T-cell (primary cell): ENCODE measurements around the gene C2orf81. TPM values are rescaled to one million over a fixed set of nuclear protein-coding genes. Genes with fewer than 3 reads are reported as not detected.
"Not testable (repeated sequence)": the region's sequence is repeated elsewhere in the genome, so short reads cannot be mapped to it uniquely, and the experiment has no call there.

Source experiments
- ATAC-seq, 4 experiments: fragments of 200-7000 bp in 3 of 4; fragments of 150-1000 bp in 1 of 4; cut with Tn5 transposase; replicated peaks in 1 of 4; 1 replicate in 3 of 4; 2 replicates in 1 of 4; pipeline ENCODE4 v1.10.0; 2021; ENCODE audit warnings: moderate library complexity in 3 of 4, mild to moderate bottlenecking in 2 of 4, moderate number of reproducible peaks in 1 of 4
- CTCF ChIA-PET, 2 donors: fragments of 300-600 bp; sonication (Branson Sonifier 250); formaldehyde crosslinking; loops; one replicate each; lab custom pipeline; 2022; ENCODE audit warnings: antibody characterized with exemption in 2 of 2; lab: Charles Lee
- POLR2A ChIA-PET, 2 donors: fragments of 300-600 bp; sonication (Branson Sonifier 250); formaldehyde crosslinking; loops; one replicate each; lab custom pipeline; 2022; ENCODE audit warnings: antibody characterized with exemption in 2 of 2; lab: Charles Lee
- DNase-seq, 35 experiments: peaks; one replicate each; pipeline versions ENCODE4 v3.0.0 to v3.0.0-alpha.2; 2013 to 2023
- H3K27ac ChIP-seq: one replicate; pipeline ENCODE4 v1.5.1; 2013; ENCODE audit warnings: low read length
- H3K27me3 ChIP-seq, 2 experiments: replicated peaks in 1 of 2; 1 replicate in 1 of 2; 2 replicates in 1 of 2; pipeline versions ENCODE4 v1.6.1 to v1.7.0; 2013; ENCODE audit warnings: low read length in 1 of 2, mixed read lengths in 1 of 2; ENCODE audit not compliant: control insufficient read depth in 2 of 2, insufficient read depth in 2 of 2; ENCODE audit errors: extremely low read depth in 1 of 2
- H3K36me3 ChIP-seq, 2 donors: 1 replicate in 1 of 2; 2 replicates in 1 of 2; pipeline versions ENCODE4 v1.6.1 to v1.7.0; 2013; ENCODE audit warnings: low read length in 1 of 2; ENCODE audit not compliant: control insufficient read depth in 2 of 2, insufficient read depth in 1 of 2; ENCODE audit errors: extremely low read depth in 1 of 2
- H3K4me1 ChIP-seq, 2 experiments: 1 replicate in 1 of 2; 2 replicates in 1 of 2; pipeline versions ENCODE4 v1.6.1 to v1.7.0; 2013; ENCODE audit warnings: low read length in 2 of 2, mixed read lengths in 1 of 2; ENCODE audit not compliant: insufficient read depth in 2 of 2, control insufficient read depth in 1 of 2; ENCODE audit errors: extremely low read depth in 1 of 2
- H3K4me3 ChIP-seq, 2 donors: 1 replicate in 1 of 2; 2 replicates in 1 of 2; pipeline versions ENCODE4 v1.5.1 to v1.7.0; 2013; ENCODE audit warnings: mild to moderate bottlenecking in 2 of 2, low read length in 1 of 2, moderate library complexity in 1 of 2; ENCODE audit not compliant: control insufficient read depth in 1 of 2; ENCODE audit errors: extremely low read depth in 1 of 2
- H3K9me3 ChIP-seq: 2 replicates; pipeline ENCODE4 v1.7.0; 2013
- H3K27ac Mint-ChIP-seq, 2 donors: one replicate each; pipeline ENCODE4 v1.8.0; 2020 to 2021; ENCODE audit warnings: mild to moderate bottlenecking in 2 of 2, mixed read lengths in 2 of 2
- H3K27me3 Mint-ChIP-seq, 2 donors: one replicate each; pipeline ENCODE4 v1.8.0; 2021 to 2022; ENCODE audit warnings: mixed read lengths in 2 of 2
- H3K36me3 Mint-ChIP-seq: one replicate; pipeline ENCODE4 v1.8.0; 2021; ENCODE audit warnings: mixed read lengths
- H3K4me1 Mint-ChIP-seq, 3 donors: one replicate each; pipeline ENCODE4 v1.8.0; 2020 to 2022; ENCODE audit warnings: mixed read lengths in 3 of 3, mild to moderate bottlenecking in 1 of 3
- H3K4me3 Mint-ChIP-seq, 3 donors: one replicate each; pipeline ENCODE4 v1.8.0; 2020 to 2022; ENCODE audit warnings: mild to moderate bottlenecking in 3 of 3, mixed read lengths in 3 of 3, moderate library complexity in 3 of 3
- H3K9me3 Mint-ChIP-seq, 3 donors: one replicate each; pipeline ENCODE4 v1.8.0; 2020 to 2022; ENCODE audit warnings: mixed read lengths in 3 of 3
- WGBS: methylation state at CpG from one replicate; pipeline ENCODE4 v1.1.5; 2013; ENCODE audit warnings: missing lambda C conversion rate; ENCODE audit not compliant: insufficient coverage; 5-methylcytosine and 5-hydroxymethylcytosine counted together
- total RNA-seq, 35 experiments: library from RNA in 6 of 35; stranded (reverse) in 6 of 35; fragments of 120-200 nt in 1 of 35; gene quantifications; one replicate each; pipeline versions ENCODE4 v1.2.1 to v1.2.4 and lab custom pipeline; 2013 to 2026

C2orf81 gene
- 1 to 10 TPM; 5.0 to 9.5 (median 7.5) TPM for total RNA-seq
- total RNA-seq (2013): 1.9 TPM
- total RNA-seq (lab: John Stamatoyannopoulos, UW): 0 to 0.99 (median 0.21) reads per million in 29 experiments

DNA sequence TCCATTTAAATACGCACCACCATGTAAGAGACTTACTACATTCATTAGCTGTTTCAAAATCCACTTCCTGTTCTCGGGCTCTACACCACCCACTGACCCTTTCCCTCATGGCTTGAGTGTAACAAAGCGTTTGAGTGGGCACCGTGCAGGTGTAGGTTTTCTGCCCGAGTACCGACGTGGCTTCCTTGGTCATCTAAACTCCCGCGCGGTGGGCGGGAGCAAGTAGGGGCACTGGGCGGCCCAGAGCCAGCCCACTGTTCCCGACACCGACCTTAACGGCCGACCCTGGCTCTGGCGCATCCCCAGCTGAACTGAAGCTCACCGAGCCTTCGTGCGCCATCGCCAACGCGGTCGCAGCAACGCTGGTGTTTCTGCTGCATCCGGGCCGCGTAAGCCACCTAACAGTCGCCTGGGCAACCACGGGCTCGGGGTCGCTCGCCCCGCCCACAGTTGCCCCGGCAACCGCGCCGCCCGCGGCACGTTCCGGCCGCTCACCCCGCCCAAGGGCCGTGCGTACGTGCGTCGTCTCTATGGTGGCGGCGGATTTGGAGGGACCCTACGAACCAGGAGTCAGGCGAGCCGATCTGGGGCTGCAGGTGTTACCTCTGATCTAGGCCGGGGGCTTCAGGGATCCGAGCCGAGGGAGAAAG lies at the start of gene C2orf81, which contains the start of gene WDR54:
C2orf81 (minus strand) TSS at position 399 of the 650 bp plus-strand sequence; CDS start at position 340, 59 bp downstream.
WDR54 (plus strand) TSS at position 510 of the 650 bp plus-strand sequence. CDS start 424 bp downstream, outside the sequence.
- H3K27me3 ChIP-seq: no peaks in the 10 kb centered on the region
- peaks cover 0 to 17% of the 10 kb centered on the region in 2 donors for H3K36me3 ChIP-seq
- 1% methylated on average over 52 of the region's 57 CpGs for WGBS
- CTCF ChIA-PET: interaction anchor here in 1 of 2 donors (0.7 to 1.2 kb wide), 6 partner anchors 24 to 225 kb away, joined by 3 to 8 read pairs (median 4); no protein-coding TSS in a partner anchor
- POLR2A ChIA-PET: interaction anchor here (0.5 to 1.0 kb wide), 6 partner anchors 31 to 418 kb away, joined by 3 to 7 read pairs (median 3); partner anchors contain the start of gene WBP1 (in 1 of the 2)
- H3K36me3 Mint-ChIP-seq: peaks cover 11% of the 10 kb centered on the region
- peak within 1 kb of the TSS; percentile 92 to 99 (median 99) for H3K4me3 Mint-ChIP-seq
- H3K4me1 ChIP-seq: peaks cover 9 to 24% of the 10 kb centered on the region in 2 experiments
- H3K4me1 Mint-ChIP-seq: peaks cover 28 to 40% (median 29%) of the 10 kb centered on the region in 3 donors
- no peaks in the 10 kb centered on the region for H3K9me3 Mint-ChIP-seq
- no peaks in the 10 kb centered on the region for H3K9me3 ChIP-seq
- no peaks in the 10 kb centered on the region for H3K27me3 Mint-ChIP-seq
- ATAC-seq (peak; percentile 91 to 97 (median 97)), DNase-seq (peak; percentile 86 to 97 (median 92))
- peak within 1 kb of the TSS; percentile 92 to 100 for H3K4me3 ChIP-seq
- H3K27ac Mint-ChIP-seq: peak within 1 kb of the TSS; percentile 97 to 98
- H3K27ac ChIP-seq: peak within 1 kb of the TSS; percentile 96

GRCh38 chr2:74470742-74471141 lies 49.3 kb upstream of the C2orf81 start:
- 93% methylated on average over 6 of the region's 12 CpGs for WGBS
- POLR2A ChIA-PET: interaction anchor here (0.5 to 1.3 kb wide), 3 partner anchors 8 to 271 kb away, joined by 7 to 14 read pairs (median 7); partner anchors contain the start of gene WBP1 (in 1 of the 2)
- H3K36me3 ChIP-seq: peaks cover 9 to 16% of the 10 kb centered on the region in 2 donors

DNA sequence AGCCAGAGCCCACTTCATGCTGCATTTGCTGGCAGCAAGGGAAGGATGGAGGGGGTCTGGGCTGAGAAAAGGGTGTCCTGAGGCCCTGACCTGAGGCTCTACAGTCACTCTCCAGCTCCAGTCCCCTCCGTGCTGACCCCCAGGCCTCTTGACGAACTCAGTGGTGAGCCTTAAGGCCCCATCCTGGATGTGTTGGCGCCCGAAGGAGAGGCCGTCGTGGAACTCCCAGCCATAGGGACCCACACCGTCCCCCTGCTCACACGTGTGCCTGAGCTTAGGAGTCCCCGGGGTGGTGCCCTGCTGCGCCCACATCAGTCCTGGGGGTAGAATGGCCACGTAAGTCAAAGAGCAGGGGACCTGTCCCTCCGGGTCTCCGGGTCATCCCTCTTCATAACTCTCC lies 43.0 kb upstream of the C2orf81 start:
- Histone ChIP-seq H3K4me1 (peaks cover 9 to 30% of the 10 kb centered on the region in 2 experiments), H3K27ac (peak overlapping the region; percentile 39), H3K27me3 (no peaks in the 10 kb centered on the region), H3K9me3 (no peaks in the 10 kb centered on the region), H3K36me3 (peaks cover 6 to 20% of the 10 kb centered on the region in 2 donors), H3K4me3 (peak overlapping the region; percentile 72 to 80)
- H3K27me3 Mint-ChIP-seq: no peaks in the 10 kb centered on the region
- H3K36me3 Mint-ChIP-seq: peaks cover 5% of the 10 kb centered on the region
- peaks cover 29 to 37% (median 37%) of the 10 kb centered on the region in 3 donors for H3K4me1 Mint-ChIP-seq
- DNase-seq (no peak), ATAC-seq (no peak)
- peak overlapping the region in 1 of 2 donors; percentile 71 for H3K27ac Mint-ChIP-seq
- POLR2A ChIA-PET: no interaction called here
- H3K9me3 Mint-ChIP-seq: no peaks in the 10 kb centered on the region
- WGBS: 7% methylated on average over 11 of the region's 13 CpGs
- peak overlapping the region; percentile 82 to 97 (median 94) for H3K4me3 Mint-ChIP-seq
- CTCF ChIA-PET: no interaction called here

More at GRCh38 chr2:74470742-74471141, 49.3 kb upstream of the C2orf81 start:
- H3K4me1 ChIP-seq: peaks cover 17 to 32% of the 10 kb centered on the region in 2 experiments
- H3K4me1 Mint-ChIP-seq: peaks cover 24 to 34% (median 28%) of the 10 kb centered on the region in 3 donors
- peaks cover 17% of the 10 kb centered on the region for H3K36me3 Mint-ChIP-seq
- H3K27ac Mint-ChIP-seq: peak overlapping the region; percentile 71 to 80
- not testable (repeated sequence) for DNase-seq, H3K9me3 ChIP-seq, H3K9me3 Mint-ChIP-seq, H3K27ac ChIP-seq, ATAC-seq, H3K27me3 ChIP-seq, H3K4me3 ChIP-seq, H3K27me3 Mint-ChIP-seq
- CTCF ChIA-PET: interaction anchor here (0.6 to 1.2 kb wide), 2 partner anchors 12 to 60 kb away, joined by 4 to 8 read pairs; partner anchors contain the start of genes CCDC142 (in 1 of the 2) and TTC31 (in 1 of the 2)
- peak overlapping the region; percentile 48 to 71 (median 59) for H3K4me3 Mint-ChIP-seq

GRCh38 chr2:74462786-74463105 lies 41.3 kb upstream of the C2orf81 start:
- DNase-seq (no peak), ATAC-seq (no peak)
- Mint-ChIP-seq H3K9me3 (no peaks in the 10 kb centered on the region), H3K36me3 (peaks cover 5% of the 10 kb centered on the region), H3K27me3 (no peaks in the 10 kb centered on the region), H3K4me3 (peak overlapping the region in 2 of 3 donors; percentile 55 to 65), H3K27ac (no peak overlapping the region), H3K4me1 (peaks cover 40 to 52% (median 50%) of the 10 kb centered on the region in 3 donors)
- Histone ChIP-seq H3K4me3 (no peak overlapping the region), H3K27ac (no peak overlapping the region), H3K27me3 (no peaks in the 10 kb centered on the region), H3K4me1 (peaks cover 17 to 39% of the 10 kb centered on the region in 2 experiments), H3K36me3 (peaks cover 6 to 20% of the 10 kb centered on the region in 2 donors), H3K9me3 (no peaks in the 10 kb centered on the region)
- ChIA-PET POLR2A (interaction anchor here in 1 of 2 donors (0.5 kb wide), 1 partner anchor 8 kb away, joined by 7 read pairs; no protein-coding TSS in a partner anchor), CTCF (no interaction called here)
- 93% methylated on average over 3 of the region's 4 CpGs for WGBS

DNA sequence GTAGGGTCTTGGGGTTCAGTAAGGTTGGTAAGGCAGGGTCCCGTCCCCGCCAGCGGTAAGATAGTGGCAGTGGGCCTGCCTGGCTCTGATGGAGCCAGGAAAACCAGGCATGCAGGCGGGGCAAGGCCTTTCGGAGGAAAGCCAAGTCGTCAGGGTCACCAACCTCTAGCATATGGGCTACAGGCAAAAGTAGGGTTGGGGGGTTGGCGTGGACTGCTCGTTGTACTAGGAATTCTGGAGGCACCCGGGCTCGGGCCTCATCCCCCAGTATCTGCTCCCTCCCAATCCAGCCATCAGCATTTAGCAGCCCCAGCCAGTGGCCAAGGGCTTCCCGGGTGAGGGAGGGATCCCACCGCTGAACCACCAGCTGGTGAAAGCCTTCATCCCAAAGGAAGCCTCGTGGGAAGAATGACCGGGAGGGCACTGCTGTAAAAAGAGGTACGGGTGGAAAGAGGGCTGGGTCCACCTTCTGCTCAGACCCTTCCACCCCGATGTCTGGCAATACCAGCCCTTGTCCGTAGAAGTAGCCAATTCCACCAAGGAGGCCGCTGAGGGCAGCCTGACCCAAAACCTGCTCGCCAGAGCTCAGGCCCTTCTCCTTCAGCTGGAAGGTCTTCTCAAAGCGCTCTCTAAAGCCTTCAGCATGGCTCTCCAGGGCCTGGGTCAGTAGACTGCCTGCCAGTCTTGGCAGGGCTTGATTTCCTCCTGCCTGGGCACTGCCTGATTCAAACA lies 40.8 kb upstream of the C2orf81 start:
- Histone ChIP-seq H3K27me3 (no peaks in the 10 kb centered on the region), H3K4me1 (peaks cover 17 to 40% of the 10 kb centered on the region in 2 experiments), H3K27ac (no peak overlapping the region), H3K36me3 (peaks cover 6 to 20% of the 10 kb centered on the region in 2 donors), H3K4me3 (no peak overlapping the region), H3K9me3 (no peaks in the 10 kb centered on the region)
- H3K27ac Mint-ChIP-seq: no peak overlapping the region
- peaks cover 43 to 57% (median 54%) of the 10 kb centered on the region in 3 donors for H3K4me1 Mint-ChIP-seq
- no peaks in the 10 kb centered on the region for H3K9me3 Mint-ChIP-seq
- peaks cover 5% of the 10 kb centered on the region for H3K36me3 Mint-ChIP-seq
- H3K27me3 Mint-ChIP-seq: no peaks in the 10 kb centered on the region
- H3K4me3 Mint-ChIP-seq: no peak overlapping the region
- WGBS: 100% methylated on average over 6 of the region's 20 CpGs
- DNase-seq (no peak), ATAC-seq (no peak)
- ChIA-PET CTCF (no interaction called here), POLR2A (no interaction called here)
